ENCODE measurements around the gene P2RX7.

Gene P2RX7

GRCh38 chr12:121120323-121120722 is 12.4 kb upstream of the P2RX7 start:
- no peaks in the 10 kb centered on the region for H3K9me2 ChIP-seq (replicated peaks; ENCODE audit: insufficient read depth, low read length)
- no peaks in the 10 kb centered on the region for H3K27me3 ChIP-seq (ENCODE audit: low read length)
- H3K27ac ChIP-seq (ENCODE audit: low read depth, low read length), result no peak overlapping the region
- no peaks in the 10 kb centered on the region for H3K79me2 ChIP-seq (ENCODE audit: insufficient read depth, low read length)
- H3K4me3 ChIP-seq (ENCODE audit: insufficient read depth, low read length, poor library complexity, severe bottlenecking), result no peak overlapping the region
- H3K4me2 ChIP-seq (ENCODE audit: low read depth, low read length, poor library complexity, severe bottlenecking), result no peak overlapping the region
- TF ChIP-seq CTCF (IDR thresholded peaks at IDR 0.05; ENCODE audit: insufficient read depth, low read length, poor library complexity, severe bottlenecking) (no peak), EZH2phosphoT487 (conservative IDR thresholded peaks at IDR 0.05; ENCODE audit: low read length) (no peak)
- no peaks in the 10 kb centered on the region for H3K36me3 ChIP-seq (ENCODE audit: low read length)
- H4K20me1 ChIP-seq (ENCODE audit: low read depth, low read length), result no peaks in the 10 kb centered on the region
- no peak overlapping the region for H3K9ac ChIP-seq (ENCODE audit: low read length)
- no peaks in the 10 kb centered on the region for H3K9me3 ChIP-seq (ENCODE audit: insufficient read depth, low read length)
- H2AFZ ChIP-seq (ENCODE audit: low read depth, low read length, severe bottlenecking), result no peak overlapping the region
- H3F3A ChIP-seq (ENCODE audit: insufficient read depth), result no peaks in the 10 kb centered on the region

- no peaks in the 10 kb centered on the region for H3K9me2 ChIP-seq (replicated peaks; ENCODE audit: insufficient read depth, low read length)
- no peaks in the 10 kb centered on the region for H3K79me2 ChIP-seq (ENCODE audit: insufficient read depth, low read length)
- no peaks in the 10 kb centered on the region for H3K9me3 ChIP-seq (ENCODE audit: insufficient read depth, low read length)
- H3K4me2 ChIP-seq (ENCODE audit: low read depth, low read length, poor library complexity, severe bottlenecking), result no peak overlapping the region
- TF ChIP-seq CTCF (IDR thresholded peaks at IDR 0.05; ENCODE audit: insufficient read depth, low read length, poor library complexity, severe bottlenecking) (no peak), EZH2phosphoT487 (conservative IDR thresholded peaks at IDR 0.05; ENCODE audit: low read length) (no peak)
- H2AFZ ChIP-seq (ENCODE audit: low read depth, low read length, severe bottlenecking), result no peak overlapping the region
- no peaks in the 10 kb centered on the region for H4K20me1 ChIP-seq (ENCODE audit: low read depth, low read length)
- H3K4me3 ChIP-seq (ENCODE audit: insufficient read depth, low read length, poor library complexity, severe bottlenecking), result no peak overlapping the region
- H3K36me3 ChIP-seq (ENCODE audit: low read length), result no peaks in the 10 kb centered on the region
- no peak overlapping the region for H3K9ac ChIP-seq (ENCODE audit: low read length)
- no peaks in the 10 kb centered on the region for H3K27me3 ChIP-seq (ENCODE audit: low read length)
- H3K27ac ChIP-seq (ENCODE audit: low read depth, low read length), result no peak overlapping the region
- no peaks in the 10 kb centered on the region for H3F3A ChIP-seq (ENCODE audit: insufficient read depth)
Observed at GRCh38 chr12:121120989-121121755, 11.5 kb upstream of the P2RX7 start.

DNA sequence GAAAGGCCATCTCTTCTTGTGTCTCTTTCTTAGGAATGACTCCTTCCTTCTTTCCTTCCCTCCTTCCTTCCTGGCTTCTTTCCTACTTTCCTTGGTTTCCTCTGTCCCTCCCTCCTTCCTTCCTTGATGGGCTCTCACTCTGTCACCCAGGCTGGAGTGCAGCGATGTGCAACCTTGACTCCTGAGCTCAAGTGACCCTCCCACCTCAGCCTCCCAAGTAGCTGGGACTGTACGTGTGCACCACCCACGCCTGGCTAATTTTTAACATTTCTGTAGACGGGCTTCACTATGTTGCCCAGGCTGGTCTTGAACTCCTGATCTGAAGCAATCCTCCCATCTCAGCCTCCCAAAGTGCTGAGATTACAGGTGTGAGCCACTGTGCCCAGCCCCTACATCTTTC is 10.9 kb upstream of the P2RX7 start:
- no peaks in the 10 kb centered on the region for H3K9me2 ChIP-seq (replicated peaks; ENCODE audit: insufficient read depth, low read length)
- H2AFZ ChIP-seq (ENCODE audit: low read depth, low read length, severe bottlenecking), result no peak overlapping the region
- no peak overlapping the region for H3K27ac ChIP-seq (ENCODE audit: low read depth, low read length)
- no peaks in the 10 kb centered on the region for H3K9me3 ChIP-seq (ENCODE audit: insufficient read depth, low read length)
- no peaks in the 10 kb centered on the region for H3K27me3 ChIP-seq (ENCODE audit: low read length)
- no peak for TF ChIP-seq EZH2phosphoT487 (conservative IDR thresholded peaks at IDR 0.05; ENCODE audit: low read length)
- no peak for TF ChIP-seq CTCF (IDR thresholded peaks at IDR 0.05; ENCODE audit: insufficient read depth, low read length, poor library complexity, severe bottlenecking)
- no peaks in the 10 kb centered on the region for H3F3A ChIP-seq (ENCODE audit: insufficient read depth)
- H3K4me3 ChIP-seq (ENCODE audit: insufficient read depth, low read length, poor library complexity, severe bottlenecking), result no peak overlapping the region
- no peaks in the 10 kb centered on the region for H3K79me2 ChIP-seq (ENCODE audit: insufficient read depth, low read length)
- H3K9ac ChIP-seq (ENCODE audit: low read length), result no peak overlapping the region
- H3K36me3 ChIP-seq (ENCODE audit: low read length), result no peaks in the 10 kb centered on the region
- H3K4me2 ChIP-seq (ENCODE audit: low read depth, low read length, poor library complexity, severe bottlenecking), result no peak overlapping the region
- H4K20me1 ChIP-seq (ENCODE audit: low read depth, low read length), result no peaks in the 10 kb centered on the region
